Stimulated activated CD4-positive, alpha-beta T cell treated with anti-CD3 and anti-CD28 coated beads, TNF-alpha, amount 100 ng/mL, for 48 hours (primary cell): ENCODE measurements around the gene EYA2.

ENCODE experiments used
- DNase-seq, 3 donors: peaks; one replicate each; pipeline ENCODE4 v3.0.0-alpha.2; 2020; ENCODE audit warnings: low read depth in 3 of 3

The EYA2 gene

GRCh38 chr20:47141941-47142773, 247.5 kb downstream of the EYA2 start:
- no peak for DNase-seq

DNA sequence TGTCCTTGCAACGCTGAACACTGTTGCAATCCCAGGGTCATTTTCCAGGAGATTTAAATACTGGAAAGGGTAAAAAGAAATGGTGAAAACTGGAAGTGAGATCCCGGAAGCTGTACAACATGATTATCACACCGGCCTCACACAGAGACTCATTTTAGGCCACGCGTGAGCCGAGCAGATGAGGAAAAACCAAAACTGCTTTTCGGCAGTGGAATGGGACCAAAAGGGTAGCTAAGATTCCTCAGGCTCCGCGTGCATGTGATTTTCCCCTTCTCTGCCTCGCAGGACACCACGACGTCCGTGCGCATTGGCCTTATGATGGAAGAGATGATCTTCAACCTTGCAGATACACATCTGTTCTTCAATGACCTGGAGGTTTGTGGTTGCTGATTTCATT, 248.1 kb downstream of the EYA2 start:
- no peak for DNase-seq

GRCh38 chr20:47143657-47144056, 249.0 kb downstream of the EYA2 start:
- no peak for DNase-seq

GRCh38 chr20:47144463-47144862, 249.8 kb downstream of the EYA2 start:
- DNase-seq, result no peak

DNA sequence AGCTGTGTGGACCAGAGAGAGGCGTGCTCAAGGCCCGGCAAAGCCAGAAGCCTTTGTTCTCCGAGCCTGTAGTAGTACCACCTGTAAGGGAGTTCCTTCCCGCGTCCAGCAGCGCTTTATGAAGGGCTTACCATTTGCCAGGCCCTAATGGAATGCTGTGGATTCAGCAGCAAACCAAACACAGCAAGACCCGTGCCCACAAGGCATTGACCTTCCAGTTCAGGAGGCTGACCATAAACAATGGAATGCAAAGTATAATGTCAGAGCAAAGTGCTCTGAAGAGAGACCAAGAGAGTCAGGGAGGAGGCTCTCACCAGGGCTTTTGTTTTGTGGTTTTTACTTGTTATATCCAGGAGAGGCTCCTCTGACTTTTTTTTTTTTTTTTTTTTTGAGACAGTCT, 252.0 kb downstream of the EYA2 start:
- DNase-seq, result no peak

GRCh38 chr20:47148059-47148458, 253.4 kb downstream of the EYA2 start:
- DNase-seq, result no peak

GRCh38 chr20:47149939-47150338, 255.3 kb downstream of the EYA2 start:
- DNase-seq, result no peak

- DNase-seq, result peak in 2 of 3 donors; percentile 0 to 2
Observed at GRCh38 chr20:47150403-47151152, 255.9 kb downstream of the EYA2 start.

DNA sequence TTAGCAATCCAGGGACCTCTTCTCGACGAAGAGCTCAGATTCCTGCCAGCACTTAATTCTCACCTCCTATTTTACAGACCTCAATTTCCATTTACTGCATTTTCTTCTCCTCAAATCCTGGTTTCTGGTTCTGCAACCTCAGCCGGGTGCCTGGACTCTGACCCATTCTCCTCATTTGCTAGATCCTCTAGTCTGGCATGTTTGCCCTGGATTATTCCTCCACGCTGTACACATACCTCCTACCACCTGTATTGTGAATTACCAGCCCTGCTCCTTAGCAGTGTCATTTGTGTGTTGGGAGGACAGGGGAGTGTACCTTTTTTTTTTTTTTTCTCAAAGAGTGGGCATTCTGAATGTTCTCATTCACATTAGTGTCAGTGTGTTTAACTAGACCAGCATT, 257.4 kb downstream of the EYA2 start:
- DNase-seq, result no peak

DNA sequence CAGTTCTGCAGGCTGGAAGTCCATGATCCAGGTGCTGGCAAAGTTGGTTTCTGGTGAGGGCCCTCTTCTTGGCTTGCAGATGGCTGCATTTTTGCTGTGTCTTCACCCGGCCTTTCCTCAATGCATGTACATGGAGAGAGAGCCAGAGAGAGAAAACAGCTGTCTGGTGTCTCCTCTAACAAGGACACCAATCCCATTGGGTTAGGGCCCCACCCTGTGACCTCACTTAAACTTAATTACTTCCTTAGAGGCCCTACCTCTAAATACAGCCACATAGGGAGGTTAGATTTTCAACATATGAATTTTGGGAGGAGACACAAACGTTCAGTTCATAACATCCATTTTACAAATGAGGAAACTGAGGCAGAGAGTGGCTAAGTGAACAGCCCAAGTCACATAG, 259.4 kb downstream of the EYA2 start:
- no peak for DNase-seq

GRCh38 chr20:47156301-47157137, 261.9 kb downstream of the EYA2 start:
- DNase-seq, result no peak

DNA sequence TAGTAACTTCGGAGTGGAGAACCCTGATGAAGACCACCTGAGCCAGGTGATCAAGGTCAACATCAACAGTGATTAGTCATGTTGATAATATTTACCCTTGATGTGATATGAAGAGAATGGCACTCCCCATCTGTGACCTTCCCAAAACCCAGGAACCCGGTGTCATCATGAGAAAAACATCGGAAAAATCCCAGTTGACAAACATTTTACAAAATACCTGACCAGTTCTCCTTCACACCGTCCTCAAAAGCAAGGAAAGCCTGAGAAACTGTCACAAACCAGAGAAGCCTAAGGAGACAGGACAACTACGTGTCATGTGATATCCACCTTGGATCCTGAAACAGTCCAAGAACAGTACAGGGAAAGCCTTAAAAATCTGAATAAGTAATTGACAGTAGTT, 264.5 kb downstream of the EYA2 start:
- DNase-seq, result no peak

- no peak for DNase-seq
Observed at GRCh38 chr20:47160240-47160639, 265.6 kb downstream of the EYA2 start.

DNA sequence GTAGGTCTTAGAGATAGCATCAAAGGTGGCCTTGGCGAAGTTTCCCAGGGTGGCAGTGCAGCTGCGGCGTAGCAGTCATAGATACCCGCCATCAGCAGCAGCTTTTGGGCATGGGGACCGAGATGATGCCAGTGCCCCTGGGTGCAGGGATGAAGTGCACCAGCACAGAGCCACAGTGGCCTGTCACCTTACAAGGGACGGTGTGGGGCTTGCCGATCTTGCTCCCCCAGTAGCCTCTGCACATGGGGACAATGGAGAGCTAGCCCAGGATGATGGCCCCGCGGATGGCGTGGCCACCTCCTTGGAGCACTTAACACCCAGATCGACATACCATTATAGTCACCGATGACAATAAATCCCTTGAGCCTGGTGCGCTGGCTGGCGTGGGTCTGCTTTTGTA, 266.3 kb downstream of the EYA2 start:
- no peak for DNase-seq

DNA sequence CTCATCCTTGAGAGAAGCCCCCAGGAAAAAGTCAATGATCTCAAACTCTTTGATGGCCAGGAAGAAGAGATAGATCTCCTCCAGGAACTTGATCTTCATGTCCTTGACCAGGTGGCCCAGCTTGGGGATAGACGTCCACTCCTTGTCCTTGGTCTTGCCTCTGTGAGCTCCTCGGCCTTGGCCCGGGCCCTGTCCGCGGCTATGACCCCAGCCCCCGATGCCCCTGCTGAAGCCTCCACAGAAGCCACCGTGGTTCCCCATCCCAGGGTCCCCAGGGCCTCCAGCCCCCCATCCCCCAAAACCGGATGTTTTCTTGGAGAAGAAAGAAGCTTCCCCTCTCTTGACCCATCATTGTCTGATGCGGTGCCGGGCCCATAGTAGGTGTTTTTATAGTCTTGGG, 266.8 kb downstream of the EYA2 start:
- no peak for DNase-seq

DNA sequence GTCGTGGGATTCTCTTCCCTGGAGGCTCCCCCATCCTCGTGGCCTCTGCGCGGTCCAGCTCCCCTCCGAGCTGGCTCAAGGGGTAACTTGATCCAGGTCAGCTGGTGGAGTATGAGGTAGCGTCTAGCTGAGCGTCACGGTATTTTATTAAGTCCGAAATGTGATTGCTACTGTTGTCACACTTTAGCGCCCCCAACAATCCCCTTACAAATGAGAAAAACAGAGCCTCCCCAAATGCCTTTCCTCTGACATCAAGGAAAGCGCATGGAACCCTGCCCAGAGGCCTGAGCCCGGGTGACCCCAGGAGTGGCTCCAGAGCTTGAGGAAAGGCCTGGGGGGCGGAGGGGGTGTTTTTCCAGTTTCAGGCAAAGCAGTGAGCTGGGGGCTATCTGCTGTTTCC, 269.5 kb downstream of the EYA2 start:
- DNase-seq, result no peak

DNA sequence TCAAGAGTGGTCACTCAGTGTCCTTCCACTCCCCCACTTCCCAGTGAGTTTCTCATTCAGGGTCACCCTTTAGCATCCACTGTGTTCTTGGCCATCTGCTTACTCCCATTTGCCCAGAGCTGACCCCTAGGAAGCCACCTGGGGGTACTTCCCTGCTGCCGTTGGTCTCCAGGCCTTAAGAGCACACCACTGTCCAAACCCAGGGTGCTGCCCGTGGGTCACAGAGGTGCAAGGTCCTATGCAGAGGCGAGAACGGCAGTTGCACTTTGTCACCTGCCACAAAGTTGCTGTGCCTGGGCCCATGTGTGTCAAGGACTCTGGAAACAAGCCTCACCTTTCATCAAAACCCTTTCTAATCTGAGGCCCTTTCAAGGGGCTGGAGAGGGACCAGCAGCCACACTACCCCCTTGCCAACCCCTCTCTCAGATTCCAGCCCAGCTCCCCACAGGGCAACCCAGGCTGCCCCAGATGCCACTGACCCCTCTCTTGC, 270.8 kb downstream of the EYA2 start:
- no peak for DNase-seq

GRCh38 chr20:47167846-47168245, 273.2 kb downstream of the EYA2 start:
- DNase-seq, result no peak

DNA sequence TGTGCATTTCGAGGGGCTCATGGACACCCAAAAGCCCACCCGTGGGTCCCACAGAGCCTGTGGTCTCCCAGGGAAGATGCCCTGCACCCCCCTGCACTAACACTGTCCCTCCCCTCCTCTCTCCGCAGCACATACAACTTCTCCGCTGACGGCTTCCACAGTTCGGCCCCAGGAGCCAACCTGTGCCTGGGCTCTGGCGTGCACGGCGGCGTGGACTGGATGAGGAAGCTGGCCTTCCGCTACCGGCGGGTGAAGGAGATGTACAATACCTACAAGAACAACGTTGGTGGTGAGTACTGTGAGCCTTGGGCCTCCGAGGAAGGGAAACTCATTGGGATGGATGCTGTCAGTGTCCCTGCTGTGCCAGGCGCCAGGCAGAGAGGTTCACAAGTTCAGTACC, 277.9 kb downstream of the EYA2 start:
- DNase-seq, result no peak

GRCh38 chr20:47173596-47174216, 279.1 kb downstream of the EYA2 start:
- no peak for DNase-seq

GRCh38 chr20:47174456-47175243, 280.0 kb downstream of the EYA2 start:
- no peak for DNase-seq
